Measurements from ENCODE around the gene TUT4.

Gene TUT4

GRCh38 chr1:52553362-52554266, 722 bp upstream of the TUT4 start:
- Histone ChIP-seq H3K4me3 (ENCODE audit: low read depth, low read length) (peak overlapping the region; percentile 73), H2AFZ (ENCODE audit: low read length, unreplicated experiment) (peak overlapping the region; percentile 43), H3K79me2 (ENCODE audit: control insufficient read depth, insufficient read depth, low read length, unreplicated experiment) (peaks cover 35% of the 10 kb centered on the region), H3K36me3 (ENCODE audit: insufficient read depth, low read length) (no peaks in the 10 kb centered on the region), H3K27me3 (ENCODE audit: insufficient read depth, low read length) (no peaks in the 10 kb centered on the region), H3K27ac (ENCODE audit: low read depth, low read length) (peak overlapping the region; percentile 71), H3K4me1 (ENCODE audit: control insufficient read depth, insufficient read depth, low read length, unreplicated experiment) (no peaks in the 10 kb centered on the region)

GRCh38 chr1:52552236-52552504, 722 bp downstream of the TUT4 start:
- peak overlapping the region; percentile 73 for H3K4me3 ChIP-seq (ENCODE audit: low read depth, low read length)
- H3K36me3 ChIP-seq (ENCODE audit: insufficient read depth, low read length) = no peaks in the 10 kb centered on the region
- H3K27me3 ChIP-seq (ENCODE audit: insufficient read depth, low read length) = no peaks in the 10 kb centered on the region
- H3K79me2 ChIP-seq (ENCODE audit: control insufficient read depth, insufficient read depth, low read length, unreplicated experiment) = peaks cover 45% of the 10 kb centered on the region
- H3K4me1 ChIP-seq (ENCODE audit: control insufficient read depth, insufficient read depth, low read length, unreplicated experiment) = no peaks in the 10 kb centered on the region
- H2AFZ ChIP-seq (ENCODE audit: low read length, unreplicated experiment) = peak overlapping the region; percentile 43
- H3K27ac ChIP-seq (ENCODE audit: low read depth, low read length) = peak overlapping the region; percentile 71

- Histone ChIP-seq H3K4me1 (ENCODE audit: control insufficient read depth, insufficient read depth, low read length, unreplicated experiment) (no peaks in the 10 kb centered on the region), H3K27ac (ENCODE audit: low read depth, low read length) (peak overlapping the region; percentile 71; the same call in 1 of the 2 replicates), H2AFZ (ENCODE audit: low read length, unreplicated experiment) (peak overlapping the region; percentile 43)
Measured at GRCh38 chr1:52551507-52552235, 1.2 kb downstream of the TUT4 start.

DNA sequence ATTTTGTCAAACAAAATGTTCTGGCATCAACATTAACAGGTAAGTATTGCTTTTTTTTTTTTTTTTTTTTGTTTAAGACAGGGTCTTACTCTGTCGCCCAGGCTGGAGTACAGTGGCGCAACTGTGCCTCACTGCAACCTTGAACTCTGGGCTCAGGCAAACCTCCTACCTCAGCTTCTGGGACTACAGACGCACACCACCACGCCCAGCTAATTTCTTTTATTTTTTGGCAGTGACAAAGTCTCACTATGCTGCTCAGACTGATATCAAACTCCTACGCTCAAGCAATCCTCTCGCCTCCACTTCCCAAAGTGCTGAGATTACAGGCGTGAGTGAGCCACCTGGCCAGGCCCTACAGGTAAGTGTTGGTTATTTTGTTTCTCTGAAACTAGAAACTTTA, 2.4 kb downstream of the TUT4 start:
- H3K27me3 ChIP-seq (ENCODE audit: insufficient read depth, low read length) = no peaks in the 10 kb centered on the region
- no peak overlapping the region for H2AFZ ChIP-seq (ENCODE audit: low read length, unreplicated experiment)
- no peaks in the 10 kb centered on the region; the same call in 1 of the 2 replicates for H3K36me3 ChIP-seq (ENCODE audit: insufficient read depth, low read length)
- no peaks in the 10 kb centered on the region for H3K4me1 ChIP-seq (ENCODE audit: control insufficient read depth, insufficient read depth, low read length, unreplicated experiment)
- peaks cover 62% of the 10 kb centered on the region for H3K79me2 ChIP-seq (ENCODE audit: control insufficient read depth, insufficient read depth, low read length, unreplicated experiment)
- H3K27ac ChIP-seq (ENCODE audit: low read depth, low read length) = no peak overlapping the region
- H3K4me3 ChIP-seq (ENCODE audit: low read depth, low read length) = no peak overlapping the region

More at GRCh38 chr1:52551507-52552235, 1.2 kb downstream of the TUT4 start:
- H3K36me3 ChIP-seq (ENCODE audit: insufficient read depth, low read length) = no peaks in the 10 kb centered on the region; the same call in 1 of the 2 replicates
- no peaks in the 10 kb centered on the region for H3K27me3 ChIP-seq (ENCODE audit: insufficient read depth, low read length)
- peaks cover 50% of the 10 kb centered on the region for H3K79me2 ChIP-seq (ENCODE audit: control insufficient read depth, insufficient read depth, low read length, unreplicated experiment)
- peak overlapping the region; percentile 73 for H3K4me3 ChIP-seq (ENCODE audit: low read depth, low read length)

DNA sequence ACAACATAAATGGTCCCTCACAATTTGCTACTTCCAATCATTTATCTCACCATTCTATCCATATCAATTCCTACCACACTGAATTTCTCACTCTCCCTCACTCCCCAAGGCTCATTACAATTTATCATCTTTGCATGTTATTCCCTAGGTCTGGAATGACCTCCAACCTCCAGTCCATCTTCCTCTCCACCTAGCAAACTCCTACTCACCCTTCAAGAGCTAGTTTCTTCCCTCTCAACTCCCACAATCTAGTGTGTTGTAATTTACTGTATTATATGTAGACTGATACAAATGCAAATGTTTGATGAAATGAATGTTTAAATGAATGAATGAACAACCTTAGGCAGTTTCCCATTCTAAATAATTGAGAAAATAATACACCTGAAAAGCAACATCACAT, 3.6 kb downstream of the TUT4 start:
- no peaks in the 10 kb centered on the region; the same call in 1 of the 2 replicates for H3K36me3 ChIP-seq (ENCODE audit: insufficient read depth, low read length)
- no peak overlapping the region for H2AFZ ChIP-seq (ENCODE audit: low read length, unreplicated experiment)
- H3K79me2 ChIP-seq (ENCODE audit: control insufficient read depth, insufficient read depth, low read length, unreplicated experiment) = peaks cover 73% of the 10 kb centered on the region
- H3K4me3 ChIP-seq (ENCODE audit: low read depth, low read length) = no peak overlapping the region
- no peaks in the 10 kb centered on the region for H3K27me3 ChIP-seq (ENCODE audit: insufficient read depth, low read length)
- no peaks in the 10 kb centered on the region for H3K4me1 ChIP-seq (ENCODE audit: control insufficient read depth, insufficient read depth, low read length, unreplicated experiment)
- H3K27ac ChIP-seq (ENCODE audit: low read depth, low read length) = no peak overlapping the region

DNA sequence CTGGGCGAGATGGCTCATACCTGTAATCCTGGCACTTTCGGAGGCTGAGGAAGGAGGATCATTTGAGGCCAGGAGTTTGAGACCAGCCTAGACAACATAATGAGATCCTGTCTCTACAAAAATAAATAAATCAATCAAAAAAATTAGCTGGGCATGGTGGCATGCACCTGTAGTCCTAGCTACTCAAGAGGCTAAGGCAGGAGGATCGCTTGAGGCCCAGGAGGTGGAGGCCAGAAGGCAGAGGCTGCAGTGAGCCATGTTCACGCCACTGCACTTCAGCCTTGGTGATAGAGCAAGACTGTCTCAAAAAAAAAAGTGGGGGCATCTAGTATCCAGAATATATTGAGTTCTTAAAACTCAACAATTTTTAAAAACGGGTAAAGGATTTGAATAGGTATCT, 6.0 kb downstream of the TUT4 start:
- Histone ChIP-seq H3K36me3 (ENCODE audit: insufficient read depth, low read length) (peaks cover 11% of the 10 kb centered on the region), H3K27me3 (ENCODE audit: insufficient read depth, low read length) (no peaks in the 10 kb centered on the region), H2AFZ (ENCODE audit: low read length, unreplicated experiment) (no peak overlapping the region), H3K4me3 (ENCODE audit: low read depth, low read length) (no peak overlapping the region), H3K79me2 (ENCODE audit: control insufficient read depth, insufficient read depth, low read length, unreplicated experiment) (peaks cover 87% of the 10 kb centered on the region), H3K27ac (ENCODE audit: low read depth, low read length) (no peak overlapping the region), H3K4me1 (ENCODE audit: control insufficient read depth, insufficient read depth, low read length, unreplicated experiment) (no peaks in the 10 kb centered on the region)

- H3K4me1 ChIP-seq (ENCODE audit: control insufficient read depth, insufficient read depth, low read length, unreplicated experiment) = no peaks in the 10 kb centered on the region
- H3K79me2 ChIP-seq (ENCODE audit: control insufficient read depth, insufficient read depth, low read length, unreplicated experiment) = peaks cover 80% of the 10 kb centered on the region
Measured at GRCh38 chr1:52544665-52545525, 8.0 kb downstream of the TUT4 start.

DNA sequence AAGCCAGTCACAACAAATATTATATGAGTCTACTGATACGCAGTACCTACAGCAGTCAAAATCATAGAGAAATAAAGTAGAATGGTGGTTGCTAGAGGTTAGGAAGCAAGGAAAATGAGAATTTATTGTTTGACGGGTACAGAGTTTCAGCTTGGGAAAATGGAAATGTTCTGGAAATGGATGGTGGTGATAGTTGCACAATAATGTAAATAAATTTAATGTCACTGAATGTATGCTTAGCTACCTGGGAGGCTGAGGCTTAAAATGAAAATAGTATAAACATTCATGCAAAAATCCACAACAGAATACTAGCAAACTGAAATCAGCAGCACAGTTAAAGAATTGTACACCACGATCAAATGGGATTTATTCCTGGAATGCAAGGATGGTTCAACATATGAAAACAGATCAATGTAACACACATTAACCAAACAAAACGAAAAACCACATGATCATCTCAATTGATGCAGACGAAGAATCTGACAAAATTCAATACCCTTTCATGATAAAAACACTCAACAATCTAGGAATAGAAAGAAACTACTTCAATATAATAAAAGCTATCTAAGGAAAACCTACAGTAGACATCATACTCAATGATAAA, 10.7 kb downstream of the TUT4 start:
- Histone ChIP-seq H3K4me3 (ENCODE audit: low read depth, low read length) (no peak overlapping the region), H3K4me1 (ENCODE audit: control insufficient read depth, insufficient read depth, low read length, unreplicated experiment) (no peaks in the 10 kb centered on the region), H3K27me3 (ENCODE audit: insufficient read depth, low read length) (no peaks in the 10 kb centered on the region), H3K36me3 (ENCODE audit: insufficient read depth, low read length) (peaks cover 16% of the 10 kb centered on the region), H3K27ac (ENCODE audit: low read depth, low read length) (no peak overlapping the region), H3K79me2 (ENCODE audit: control insufficient read depth, insufficient read depth, low read length, unreplicated experiment) (peaks cover 73% of the 10 kb centered on the region), H2AFZ (ENCODE audit: low read length, unreplicated experiment) (no peak overlapping the region)

More at GRCh38 chr1:52544665-52545525, 8.0 kb downstream of the TUT4 start:
- Histone ChIP-seq H2AFZ (ENCODE audit: low read length, unreplicated experiment) (no peak overlapping the region), H3K27ac (ENCODE audit: low read depth, low read length) (no peak overlapping the region), H3K4me3 (ENCODE audit: low read depth, low read length) (no peak overlapping the region), H3K36me3 (ENCODE audit: insufficient read depth, low read length) (peaks cover 16% of the 10 kb centered on the region), H3K27me3 (ENCODE audit: insufficient read depth, low read length) (no peaks in the 10 kb centered on the region)

GRCh38 chr1:52534928-52535764, 17.7 kb downstream of the TUT4 start:
- H3K27ac ChIP-seq (ENCODE audit: low read depth, low read length) = no peak overlapping the region

More at GRCh38 chr1:52534928-52535764, 17.7 kb downstream of the TUT4 start:
- Histone ChIP-seq H2AFZ (ENCODE audit: low read length, unreplicated experiment) (no peak overlapping the region), H3K36me3 (ENCODE audit: insufficient read depth, low read length) (no peaks in the 10 kb centered on the region; the same call in 1 of the 2 replicates), H3K4me1 (ENCODE audit: control insufficient read depth, insufficient read depth, low read length, unreplicated experiment) (no peaks in the 10 kb centered on the region), H3K27me3 (ENCODE audit: insufficient read depth, low read length) (no peaks in the 10 kb centered on the region), H3K4me3 (ENCODE audit: low read depth, low read length) (no peak overlapping the region), H3K79me2 (ENCODE audit: control insufficient read depth, insufficient read depth, low read length, unreplicated experiment) (peaks cover 37% of the 10 kb centered on the region)

All from ACC112 (cell line).